HG03521 (cell line): ENCODE data around the gene EMD.
"Not testable (repeated sequence)": the region's sequence is repeated elsewhere in the genome, so short reads cannot be mapped to it uniquely, and the experiment has no call there.

Experiments
- ATAC-seq: cut with Tn5 transposase; IDR thresholded peaks from one replicate; pipeline ENCODE4 v1.9.1; 2021; ENCODE audit warnings: mild to moderate bottlenecking, moderate library complexity; ENCODE audit not compliant: unreplicated experiment

The EMD gene

DNA sequence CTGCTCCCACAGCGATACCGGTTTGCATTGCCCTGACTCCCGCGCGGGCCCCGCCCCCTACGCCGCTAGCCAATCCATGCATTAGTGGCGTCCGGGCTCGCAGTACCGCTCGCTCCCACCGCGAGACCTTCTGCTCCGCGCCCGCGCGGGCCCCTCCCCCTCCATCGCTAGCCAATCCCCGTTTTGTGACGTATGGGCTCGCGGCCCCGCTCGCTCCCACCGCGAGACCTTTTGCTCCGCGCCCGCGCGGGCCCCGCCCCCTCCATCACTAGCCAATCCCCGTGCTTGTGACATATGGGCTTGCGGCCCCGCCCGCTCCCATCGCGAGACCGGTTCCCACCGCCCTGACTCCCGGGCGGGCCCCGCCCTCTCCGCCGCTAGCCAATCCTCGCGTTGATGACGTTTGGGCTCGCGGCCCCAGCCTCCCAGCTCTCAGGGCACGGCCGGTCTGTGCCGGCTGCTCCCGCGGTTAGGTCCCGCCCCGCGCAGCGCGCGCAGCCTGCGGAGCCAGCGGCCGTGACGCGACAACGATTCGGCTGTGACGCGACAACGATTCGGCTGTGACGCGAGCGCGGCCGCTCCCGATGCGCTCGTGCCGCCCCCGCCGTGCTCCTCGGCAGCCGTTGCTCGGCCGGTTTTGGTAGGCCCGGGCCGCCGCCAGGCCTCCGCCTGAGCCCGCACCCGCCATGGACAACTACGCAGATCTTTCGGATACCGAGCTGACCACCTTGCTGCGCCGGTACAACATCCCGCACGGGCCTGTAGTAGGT lies at the start of gene EMD:
Gene EMD (plus strand): TSS at position 497 of the 770 bp plus-strand sequence. CDS start 190 bp downstream, at position 687.
- peak; percentile 75 for ATAC-seq

DNA sequence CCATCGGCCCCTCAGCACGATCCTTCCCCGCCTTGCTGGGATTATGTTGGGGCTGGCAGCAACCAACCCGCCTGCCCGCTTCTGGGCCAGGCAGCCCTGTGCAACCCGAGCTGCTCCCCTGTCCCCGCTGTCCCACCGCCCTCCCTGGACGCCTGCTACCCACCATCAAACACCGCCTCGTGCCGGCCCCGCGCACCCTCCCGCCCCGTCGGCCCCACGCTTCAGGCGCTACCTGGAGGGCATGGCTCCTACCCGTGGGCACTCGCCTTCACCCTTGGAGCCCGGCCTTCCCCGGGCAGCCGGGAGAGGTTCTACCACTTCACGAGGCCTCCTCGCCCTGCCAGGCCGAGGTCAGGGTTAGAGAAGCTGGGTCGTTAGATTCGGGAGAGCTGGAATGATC lies 46.5 kb upstream of the EMD start:
- ATAC-seq: no peak

DNA sequence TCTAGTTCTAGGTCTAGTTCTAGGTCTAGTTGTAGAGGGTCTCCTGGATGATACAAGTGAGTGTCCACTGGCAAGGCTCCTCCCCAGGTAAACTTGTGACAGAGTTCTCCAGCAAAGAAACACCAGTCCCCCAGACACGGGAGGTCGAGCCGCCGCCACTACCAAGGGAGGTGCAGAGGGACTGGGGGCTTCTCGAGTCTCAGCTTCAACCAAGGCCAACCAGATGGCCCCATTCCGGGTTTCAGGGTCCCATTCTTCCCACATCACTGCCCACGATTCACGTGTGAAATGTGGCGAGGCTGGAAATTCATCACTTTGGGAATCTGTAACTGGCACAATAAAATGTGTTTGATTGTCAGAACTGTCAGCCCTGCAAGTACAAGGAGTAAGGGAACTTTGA lies 46.0 kb upstream of the EMD start:
- no peak for ATAC-seq

DNA sequence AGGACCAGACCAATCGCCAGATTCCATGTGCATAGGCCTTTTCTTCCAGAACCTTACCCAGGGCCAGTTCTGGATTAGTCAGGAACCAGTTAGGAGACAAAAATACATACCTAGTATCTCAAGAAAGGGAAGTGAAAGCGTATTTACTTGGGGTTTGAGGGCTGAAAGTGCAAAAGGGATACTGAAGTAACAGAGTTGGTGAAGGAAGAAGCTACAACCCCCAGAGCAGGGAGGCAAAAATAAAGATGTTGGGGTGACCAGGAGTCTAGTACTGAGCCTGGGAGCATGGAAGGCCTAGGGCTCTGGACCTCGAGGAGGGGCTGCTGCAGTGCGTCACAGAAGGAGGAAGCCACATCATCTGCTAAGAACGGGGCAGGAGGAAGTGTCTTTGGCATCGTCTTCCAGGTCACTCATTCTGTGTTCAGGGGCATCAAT lies 45.2 kb upstream of the EMD start:
- no peak for ATAC-seq

DNA sequence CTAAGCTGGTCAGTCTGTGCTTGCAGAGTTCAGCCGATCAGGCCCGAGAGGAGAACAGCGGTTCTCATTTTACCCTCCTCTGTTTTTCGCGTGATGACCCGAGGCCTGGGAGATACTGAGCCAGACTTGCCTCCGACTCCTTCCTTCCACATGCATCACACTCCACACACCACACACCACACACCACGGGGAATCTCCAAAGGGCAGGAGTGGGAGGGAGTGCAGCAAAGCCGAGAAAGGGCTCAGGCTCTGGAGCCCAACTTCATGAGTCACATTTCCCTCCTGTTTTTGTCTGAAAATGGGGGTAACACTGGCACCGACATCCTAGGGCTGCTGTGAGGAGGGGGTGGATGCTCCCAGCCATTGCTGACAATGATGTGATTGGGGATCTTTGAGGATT lies 44.6 kb upstream of the EMD start:
- no peak for ATAC-seq

DNA sequence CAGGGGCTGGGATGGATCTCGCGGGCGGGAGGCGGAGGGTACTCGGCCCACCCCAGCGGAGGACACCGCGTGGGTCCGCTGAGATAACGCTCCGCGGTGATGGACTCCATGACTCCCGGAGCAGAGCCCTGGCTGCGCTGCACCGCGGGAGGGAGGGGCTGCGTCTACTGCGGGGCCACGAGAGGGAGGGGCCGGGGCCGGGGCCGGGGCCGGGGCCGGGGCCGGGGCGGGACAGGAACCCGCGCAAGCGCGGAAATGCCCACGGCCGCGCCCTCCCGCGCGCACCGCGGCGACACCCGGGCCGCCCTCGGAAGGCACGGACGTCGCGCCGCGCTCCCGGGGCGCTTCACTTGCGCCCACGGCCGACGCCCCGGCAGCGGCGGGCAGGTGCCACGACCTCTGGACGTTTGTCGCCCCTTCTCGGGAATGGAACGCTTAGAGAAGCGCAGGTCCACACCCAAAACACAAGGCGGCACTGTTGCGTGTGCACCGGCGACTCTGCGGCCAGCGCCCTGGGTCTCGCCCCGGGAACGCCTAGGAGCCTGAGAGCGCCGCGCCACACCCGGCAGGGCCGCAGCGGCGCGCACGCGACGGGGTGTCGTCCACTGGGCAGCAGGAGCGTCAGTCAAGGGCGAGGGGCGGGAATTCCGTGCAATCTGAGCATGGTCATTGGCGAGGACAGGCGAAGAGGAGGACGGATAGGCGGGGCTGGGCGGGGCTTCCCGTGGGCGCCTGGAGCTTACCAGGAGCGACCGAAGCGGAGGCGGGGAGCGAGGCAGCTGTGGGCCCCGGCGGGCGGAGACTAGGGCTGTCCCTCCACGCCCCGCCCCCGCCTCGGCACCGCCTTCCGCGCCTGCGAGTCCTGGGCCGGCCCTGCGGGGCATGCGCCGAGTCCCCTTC lies 37.4 kb upstream of the EMD start:
- peak; percentile 72 for ATAC-seq

DNA sequence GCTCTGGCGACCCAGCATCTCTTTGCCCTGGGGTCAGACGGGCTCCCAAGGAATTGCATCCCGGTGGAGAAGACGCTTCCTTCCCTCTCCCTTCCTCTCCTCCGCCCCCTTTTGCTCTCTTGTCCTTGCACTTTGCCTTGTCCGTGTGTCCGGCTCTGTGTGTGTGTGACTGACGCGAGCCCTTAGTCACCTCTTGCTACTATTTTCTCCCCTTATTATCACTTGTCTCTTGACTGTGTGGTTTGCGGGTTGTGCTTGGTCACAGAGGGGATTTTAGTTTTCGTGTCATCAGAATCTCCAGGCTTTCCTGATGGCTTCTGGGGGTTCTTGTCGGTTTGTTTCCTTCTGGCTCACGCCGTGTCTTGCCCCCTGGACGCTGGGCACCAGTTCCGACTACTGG lies 36.0 kb upstream of the EMD start:
- ATAC-seq: not testable (repeated sequence)

DNA sequence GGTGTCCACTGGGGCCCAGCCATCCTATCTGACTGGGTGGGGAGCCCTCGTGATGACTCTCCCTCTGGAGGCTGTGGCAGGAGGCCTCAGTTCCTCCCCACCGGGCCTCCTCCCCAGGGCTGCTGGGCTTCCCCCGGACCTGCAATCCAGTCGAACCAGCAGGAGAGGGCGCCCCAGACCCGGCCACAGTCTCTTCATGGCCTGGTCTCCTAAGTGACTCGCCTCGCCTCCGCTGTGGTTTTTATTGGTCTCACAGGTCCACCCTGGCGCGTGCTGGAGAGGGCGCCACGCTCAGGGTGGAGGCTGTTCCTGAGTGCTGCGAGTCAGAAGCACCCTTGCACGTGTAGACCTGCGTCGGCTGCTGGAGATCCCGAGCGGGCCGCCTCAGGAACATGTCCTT lies 35.5 kb upstream of the EMD start:
- not testable (repeated sequence) for ATAC-seq

DNA sequence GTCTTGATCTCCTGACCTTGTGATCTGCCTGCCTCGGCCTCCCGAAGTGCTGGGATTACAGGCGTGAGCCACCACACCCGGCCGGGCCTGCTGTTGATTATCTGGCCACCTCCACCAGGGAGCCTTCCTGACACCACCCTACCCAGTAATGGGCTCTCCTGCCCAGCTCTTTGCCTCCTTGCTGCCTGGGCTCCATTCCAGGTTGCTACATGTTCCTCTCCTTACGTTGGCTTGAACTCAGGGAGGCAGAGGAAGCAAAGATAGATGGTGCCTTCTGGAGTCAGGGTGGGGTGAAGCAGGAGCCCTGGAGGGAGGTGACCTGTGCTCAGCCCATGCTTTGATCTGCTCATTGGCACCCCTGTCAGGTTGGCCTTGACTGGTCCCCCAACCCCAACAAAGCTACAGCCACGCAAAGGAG lies 31.0 kb upstream of the EMD start:
- ATAC-seq: no peak

DNA sequence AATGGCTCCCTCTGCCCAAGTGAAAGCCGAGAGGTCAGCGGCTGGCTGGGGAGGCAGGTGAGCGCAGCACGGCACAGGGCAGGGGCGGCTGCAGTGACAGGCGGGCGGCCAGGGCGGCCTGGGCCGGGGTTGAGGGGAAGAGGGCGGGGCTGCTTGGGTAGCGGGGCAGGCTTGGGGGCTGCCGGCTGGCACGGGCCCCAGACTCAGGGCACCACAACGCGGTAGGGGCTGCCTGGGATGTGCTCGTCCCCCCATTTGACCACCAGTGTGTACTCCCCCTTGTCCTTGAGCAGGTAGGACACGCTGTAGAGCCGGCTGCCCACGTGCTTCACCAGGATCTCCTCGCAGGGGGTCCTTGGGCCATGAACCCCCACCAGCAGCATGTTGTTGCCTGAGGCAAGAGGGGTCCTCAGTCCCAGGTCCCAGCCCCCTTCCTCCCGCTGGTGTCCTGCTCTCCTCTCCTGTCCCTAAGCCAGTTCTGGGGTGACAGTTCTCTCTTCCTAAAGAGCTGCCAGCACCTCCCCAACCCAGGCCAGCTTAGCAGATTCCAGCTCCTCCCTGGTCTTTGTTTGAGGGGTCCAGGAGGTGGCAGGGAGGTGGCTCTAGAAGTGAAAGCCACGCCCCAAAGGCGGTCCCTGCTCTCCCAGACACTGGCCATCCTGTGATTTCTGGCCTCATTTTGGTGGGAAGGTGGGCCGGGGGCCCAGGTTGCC lies 30.3 kb upstream of the EMD start:
- ATAC-seq: no peak

DNA sequence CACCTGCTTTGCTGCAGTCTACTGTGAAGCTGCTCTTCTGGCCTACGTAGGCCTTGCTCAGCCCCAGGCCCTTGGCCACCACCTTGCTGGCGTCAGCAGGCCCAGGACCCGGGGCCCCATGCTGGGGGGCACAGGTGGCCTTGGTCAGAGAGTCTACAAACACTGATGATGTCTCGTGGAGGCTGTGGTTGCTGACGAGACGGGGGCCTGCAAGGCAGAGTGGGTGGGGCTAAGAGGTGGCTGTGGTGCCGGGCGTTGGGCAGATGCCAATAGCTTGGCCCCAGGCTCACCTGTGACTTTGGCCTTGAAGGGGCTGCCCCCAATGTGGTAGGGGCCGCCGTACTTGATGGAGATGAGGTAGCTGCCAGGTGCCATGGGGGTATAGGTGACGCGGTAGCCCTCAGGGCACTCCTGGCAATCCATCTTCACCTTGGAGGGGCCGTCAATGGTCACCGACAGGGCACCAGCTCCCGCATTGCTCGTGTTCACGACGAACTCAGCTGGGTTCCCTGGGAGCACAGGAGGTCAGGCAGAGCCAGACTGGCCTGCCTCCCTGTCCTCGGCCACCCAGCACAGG lies 29.6 kb upstream of the EMD start:
- ATAC-seq: no peak

DNA sequence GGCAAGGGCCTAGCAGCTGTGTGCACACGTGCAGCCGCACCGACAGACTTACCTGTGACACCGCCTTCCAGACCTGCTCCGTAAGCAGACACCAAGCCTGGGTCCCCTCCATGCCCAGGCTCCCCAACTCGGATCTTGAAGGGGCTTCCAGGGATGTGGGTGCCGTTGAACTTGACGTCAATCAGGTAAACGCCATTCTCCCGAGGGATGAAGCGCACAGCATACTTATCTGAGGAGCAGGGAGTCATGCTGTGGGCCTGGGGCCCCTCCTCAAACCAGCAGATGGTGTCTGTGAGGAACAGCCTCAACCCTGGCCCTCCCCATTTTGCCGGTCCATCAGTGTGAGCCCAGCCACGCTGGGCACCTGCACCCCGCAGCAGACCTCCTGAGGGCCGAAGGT lies 29.1 kb upstream of the EMD start:
- ATAC-seq: no peak

DNA sequence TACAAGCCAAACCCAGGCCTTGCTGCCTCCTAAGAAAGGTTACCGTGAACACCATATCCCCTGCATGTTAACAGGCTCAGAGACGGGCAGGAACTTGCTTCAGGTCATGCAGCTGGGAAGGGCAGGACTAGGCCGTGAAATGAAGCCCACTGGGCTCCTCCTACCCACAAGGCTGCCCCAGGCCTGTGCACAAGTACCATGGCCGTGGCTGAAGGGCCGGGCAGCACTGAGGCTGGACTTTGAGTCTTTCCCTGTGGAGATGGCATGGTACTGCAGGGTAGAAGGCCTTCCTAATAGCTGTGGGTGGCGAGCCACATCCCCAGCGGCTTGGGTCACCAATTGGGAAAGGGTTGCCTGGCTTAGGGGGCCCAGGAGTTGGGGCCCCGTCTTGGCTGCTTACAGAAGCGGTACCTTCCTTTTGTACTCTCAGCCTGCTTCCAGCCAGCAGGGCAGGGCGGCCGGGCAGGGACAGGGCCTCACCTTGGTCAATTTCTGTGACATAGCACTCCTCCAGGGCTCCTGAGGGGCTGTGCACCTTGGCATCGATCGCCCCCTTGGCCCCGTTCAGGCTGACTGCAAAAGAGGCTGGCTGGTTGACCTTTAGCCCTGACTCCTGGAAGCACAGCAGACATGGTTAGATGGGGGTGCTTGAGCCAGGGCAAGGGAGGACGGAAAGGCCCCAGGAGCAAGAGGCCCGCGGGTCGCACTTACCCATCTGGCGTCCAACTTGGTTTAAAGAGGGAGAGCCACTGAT lies 28.5 kb upstream of the EMD start:
- no peak for ATAC-seq

DNA sequence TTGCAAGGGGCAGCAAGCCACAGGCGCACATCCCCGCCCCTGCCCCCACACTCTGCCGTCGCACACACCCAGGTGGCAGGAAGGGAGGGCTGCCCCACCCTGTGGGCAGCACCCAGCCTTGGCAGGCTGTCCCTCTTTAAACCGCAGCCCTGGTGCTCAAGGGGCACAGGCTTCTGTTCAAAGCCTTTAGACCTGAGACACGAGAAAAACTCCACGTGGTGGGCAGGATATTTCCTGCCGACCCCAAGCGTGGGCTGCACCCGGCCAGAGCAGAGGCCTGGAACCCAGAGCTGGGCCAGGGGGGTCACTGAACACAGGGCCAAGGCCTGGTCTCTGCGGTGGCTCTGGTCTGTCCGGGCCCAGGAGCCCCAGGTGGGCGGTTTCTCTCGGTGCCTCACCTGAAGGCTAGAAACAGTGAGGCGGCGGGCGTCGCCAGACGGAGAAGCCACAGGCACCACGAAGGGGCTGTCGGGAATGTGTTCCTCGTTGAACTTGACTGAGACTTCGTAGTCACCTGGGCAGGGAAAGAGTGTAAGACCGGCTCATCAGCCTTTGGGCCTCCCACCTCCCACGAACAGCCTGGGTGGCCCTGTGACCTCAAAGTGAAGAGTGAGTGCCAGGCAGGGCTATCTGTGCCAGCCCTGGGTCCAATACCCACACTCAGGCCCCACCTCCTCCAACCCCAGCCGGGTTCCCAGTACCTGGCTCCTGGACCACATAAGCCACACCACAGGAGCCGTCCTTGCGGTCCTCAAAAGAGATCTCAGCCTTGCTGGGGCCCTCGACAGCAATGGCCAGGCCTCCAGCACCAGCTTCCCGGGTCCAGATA lies 27.7 kb upstream of the EMD start:
- ATAC-seq: no peak

DNA sequence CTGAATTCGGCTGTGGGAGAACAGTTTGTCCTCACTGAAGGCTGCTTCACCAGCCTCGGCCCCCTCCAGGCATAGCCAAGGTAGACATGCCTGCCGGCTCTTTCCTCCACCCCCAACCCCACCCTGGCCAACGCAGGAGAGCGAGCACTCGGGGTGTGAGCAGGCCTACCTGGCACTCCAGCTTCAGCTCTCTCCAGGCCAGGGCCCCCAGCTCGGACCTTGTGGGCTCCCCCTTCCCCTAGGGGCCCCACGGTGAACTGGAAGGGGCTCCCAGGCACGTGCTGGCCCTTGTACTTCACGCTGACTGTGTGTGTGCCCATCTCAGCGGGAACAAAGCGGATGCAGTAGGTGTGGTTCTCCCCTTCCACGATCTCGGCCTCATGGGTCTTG lies 27.1 kb upstream of the EMD start:
- ATAC-seq: no peak

DNA sequence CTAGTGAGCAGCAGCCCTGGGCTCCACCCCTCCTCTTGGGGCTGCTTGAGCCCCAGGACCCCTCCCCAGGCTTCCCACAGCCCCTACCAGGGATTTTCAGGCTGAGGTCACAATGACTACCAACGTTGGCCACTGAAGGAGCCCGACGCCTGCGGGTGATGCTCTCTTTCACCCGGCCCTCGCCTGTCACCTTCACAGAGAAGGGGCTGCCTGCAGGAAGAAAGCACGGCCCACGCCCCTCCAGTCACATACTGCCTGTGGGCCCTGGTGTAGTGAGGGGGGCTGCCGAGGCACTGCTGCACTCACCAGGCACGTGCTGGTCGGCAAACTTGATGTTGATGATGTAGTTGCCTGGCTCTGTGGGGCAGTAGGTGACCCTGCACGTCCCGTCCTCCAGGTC lies 26.6 kb upstream of the EMD start:
- no peak for ATAC-seq

DNA sequence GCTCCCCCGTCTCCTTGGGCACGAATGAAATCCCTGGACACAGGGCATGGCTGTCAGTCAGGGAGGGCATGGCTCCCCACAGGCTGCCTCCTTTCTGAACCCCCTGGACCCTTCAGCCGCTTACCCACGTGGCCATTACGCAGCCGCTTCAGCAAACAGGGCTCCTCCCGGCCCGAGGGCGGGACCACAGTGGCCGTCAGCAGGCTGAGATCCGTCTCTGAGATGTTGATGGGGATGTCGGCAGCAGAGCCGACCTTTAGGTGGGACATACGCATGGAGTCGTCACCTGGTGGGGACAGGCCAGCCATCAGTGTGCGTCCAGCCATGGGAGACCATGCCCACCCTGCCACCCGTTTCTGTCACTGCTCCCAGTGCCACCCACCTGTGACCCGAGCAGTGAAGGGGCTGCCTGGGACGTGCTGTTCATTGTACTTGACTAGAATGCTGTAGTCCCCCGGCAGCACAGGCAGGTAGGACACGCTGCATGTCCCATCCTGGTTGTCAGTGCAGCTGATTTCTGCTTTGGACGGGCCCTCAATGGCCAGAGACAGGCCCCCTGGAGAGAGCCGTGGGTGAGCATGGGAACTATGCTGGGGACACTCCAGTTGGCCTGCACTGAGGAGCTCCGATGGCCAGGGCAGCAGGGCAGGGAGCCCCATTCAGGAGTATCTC lies 25.8 kb upstream of the EMD start:
- ATAC-seq: no peak

DNA sequence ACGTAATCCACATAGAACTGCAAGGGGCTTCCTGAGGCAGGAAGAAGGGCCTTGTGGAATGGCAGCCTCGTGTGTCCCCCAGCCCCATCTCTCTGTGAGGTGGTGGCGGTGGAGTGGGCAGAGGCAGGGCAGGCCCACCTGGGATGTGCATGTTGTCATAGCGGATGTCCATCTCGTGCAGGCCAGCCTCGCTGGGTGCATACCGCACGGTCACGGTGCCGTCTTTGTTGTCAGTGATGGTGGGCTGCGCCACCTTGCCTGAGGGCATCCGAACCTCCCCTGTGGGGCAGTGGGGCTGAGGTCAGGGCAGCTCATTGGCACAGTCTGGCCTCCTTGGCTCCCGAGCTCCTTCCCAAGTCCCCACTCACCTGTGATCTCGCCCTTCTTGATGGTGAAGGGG lies 25.1 kb upstream of the EMD start:
- ATAC-seq: no peak

DNA sequence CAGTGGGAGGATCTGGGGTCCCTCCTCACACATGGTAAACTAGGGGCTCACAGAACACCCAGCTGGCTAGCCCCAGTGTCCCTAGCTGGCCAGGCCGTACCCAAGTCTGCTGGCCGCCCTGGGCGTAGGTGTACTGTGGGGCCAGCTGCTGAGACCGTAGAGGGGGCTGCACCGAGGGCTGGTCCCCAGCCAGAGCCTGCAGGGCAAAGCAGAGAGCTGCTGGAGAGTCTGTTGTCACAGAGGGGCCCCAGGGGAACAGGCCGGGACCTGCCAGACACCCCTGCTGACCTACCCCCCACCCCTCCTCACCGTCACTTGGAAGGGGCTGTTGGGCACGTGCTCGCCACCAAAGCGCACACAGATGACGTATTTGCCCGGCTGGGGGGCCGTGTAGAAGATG lies 24.6 kb upstream of the EMD start:
- ATAC-seq: no peak
